HG03095 (cell line): Measurements from ENCODE around the gene DNAJC1.
"Not testable (repeated sequence)": the region's sequence is repeated elsewhere in the genome, so short reads cannot be mapped to it uniquely, and the experiment has no call there.

ENCODE experiments used
- ATAC-seq: cut with Tn5 transposase; IDR thresholded peaks from one replicate; pipeline ENCODE4 v1.9.1; 2021; ENCODE audit warnings: moderate library complexity; ENCODE audit not compliant: unreplicated experiment

Gene DNAJC1

GRCh38 chr10:21831986-21832820, 171.3 kb downstream of the DNAJC1 start:
- no peak for ATAC-seq

- no peak for ATAC-seq
Measured at GRCh38 chr10:21830037-21830436, 173.5 kb downstream of the DNAJC1 start.

DNA sequence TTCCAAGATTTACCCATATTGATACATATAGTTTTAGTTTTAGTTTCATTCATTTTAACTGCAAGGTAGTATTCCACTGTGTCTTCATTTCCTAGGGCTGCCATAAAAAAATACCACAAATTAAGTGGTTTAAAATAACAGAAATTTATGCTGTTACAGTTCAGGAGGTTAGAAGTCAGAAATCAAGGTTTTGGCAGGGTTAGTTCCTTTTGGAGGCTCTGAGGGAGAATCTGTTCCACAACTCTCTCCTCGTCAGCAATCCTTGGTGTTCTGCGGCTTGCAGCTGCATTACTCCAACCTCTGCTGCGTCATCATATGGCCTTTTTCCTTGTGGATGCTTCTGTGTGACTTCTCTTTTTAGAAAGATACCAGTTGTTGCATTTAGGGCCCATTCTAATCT, 176.2 kb downstream of the DNAJC1 start:
- ATAC-seq = no peak

- ATAC-seq = no peak
Measured at GRCh38 chr10:21826725-21827124, 176.8 kb downstream of the DNAJC1 start.

DNA sequence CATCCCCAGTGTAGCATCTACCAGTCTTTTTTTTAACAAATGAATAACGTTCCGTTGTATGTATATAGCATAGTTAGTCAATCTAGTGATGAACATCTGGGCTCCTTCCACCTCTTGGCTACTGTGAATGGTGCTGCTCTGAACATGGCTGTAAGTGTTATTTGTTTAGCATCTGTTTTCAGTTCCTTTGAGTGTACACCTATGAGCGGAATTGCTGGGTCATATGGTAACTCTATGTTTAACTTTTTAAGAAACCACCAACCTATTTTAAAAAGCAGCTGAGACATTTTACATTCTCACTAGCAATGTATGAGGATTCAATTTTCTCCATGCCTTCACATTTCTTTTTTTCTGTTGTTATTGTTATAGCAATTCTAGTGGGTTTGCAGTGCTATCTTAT, 178.2 kb downstream of the DNAJC1 start:
- ATAC-seq = no peak

- ATAC-seq = no peak
Measured at GRCh38 chr10:21824409-21824808, 179.1 kb downstream of the DNAJC1 start.

DNA sequence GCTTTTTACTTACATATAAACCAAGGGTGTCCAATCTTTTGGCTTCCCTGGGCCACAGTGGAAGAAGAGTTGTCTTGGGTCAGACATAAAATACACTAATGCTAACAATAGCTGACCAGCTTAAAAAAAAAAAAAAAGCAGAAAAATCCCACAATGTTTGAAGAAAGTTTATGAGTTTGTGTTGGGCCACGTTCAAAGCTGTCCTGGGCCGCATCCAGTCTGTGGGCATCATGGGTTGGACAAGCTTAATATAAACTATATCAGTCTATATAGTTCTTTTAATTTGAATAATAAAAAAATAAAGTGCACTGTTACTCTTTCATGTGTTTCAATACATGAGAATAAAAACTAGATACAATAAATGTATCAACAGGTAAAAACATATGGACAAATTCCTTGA, 179.9 kb downstream of the DNAJC1 start:
- no peak for ATAC-seq

- not testable (repeated sequence) for ATAC-seq
Measured at GRCh38 chr10:21822273-21822672, 181.3 kb downstream of the DNAJC1 start.

DNA sequence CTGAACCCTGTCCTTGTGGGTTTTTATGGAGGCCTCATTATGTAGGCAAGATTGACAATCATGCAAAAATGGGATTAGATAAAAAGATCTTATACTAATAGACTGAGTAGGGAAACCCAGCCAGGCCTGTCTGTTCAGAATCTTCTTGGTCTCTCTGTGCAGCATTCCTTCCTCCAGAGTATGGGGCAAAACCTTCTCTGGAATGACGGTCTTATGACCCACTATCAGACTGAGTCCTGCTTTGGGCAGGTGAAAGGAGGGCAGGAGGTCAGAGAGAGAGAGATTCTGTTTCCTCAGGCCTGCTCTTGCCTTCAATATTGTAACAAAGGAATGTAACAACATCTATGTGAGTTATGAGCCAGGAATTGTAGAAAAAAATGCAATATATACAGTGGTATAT, 182.6 kb downstream of the DNAJC1 start:
- no peak for ATAC-seq

DNA sequence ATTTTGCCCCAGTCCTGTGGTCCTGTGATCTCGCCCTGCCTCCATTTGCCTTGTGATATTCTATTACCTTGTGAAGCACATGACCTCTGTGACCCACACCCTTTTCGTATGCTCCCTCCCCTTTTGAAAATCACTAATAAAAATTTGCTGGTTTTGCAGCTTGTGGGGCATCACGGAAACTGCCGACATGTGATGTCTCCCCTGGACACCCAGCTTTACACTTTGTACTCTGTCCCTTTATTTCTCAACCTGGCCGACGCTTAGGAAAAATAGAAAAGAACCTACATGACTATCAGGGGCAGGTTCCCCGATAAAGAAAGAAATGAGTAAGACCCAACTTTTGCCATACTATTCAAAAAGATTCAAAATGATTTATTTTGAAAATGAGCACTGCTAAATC, 185.1 kb downstream of the DNAJC1 start:
- not testable (repeated sequence) for ATAC-seq

GRCh38 chr10:21814866-21815265, 188.7 kb downstream of the DNAJC1 start:
- ATAC-seq = no peak

- ATAC-seq = no peak
Measured at GRCh38 chr10:21813946-21814345, 189.6 kb downstream of the DNAJC1 start.

- no peak for ATAC-seq
Measured at GRCh38 chr10:21811245-21811585, 192.3 kb downstream of the DNAJC1 start.

DNA sequence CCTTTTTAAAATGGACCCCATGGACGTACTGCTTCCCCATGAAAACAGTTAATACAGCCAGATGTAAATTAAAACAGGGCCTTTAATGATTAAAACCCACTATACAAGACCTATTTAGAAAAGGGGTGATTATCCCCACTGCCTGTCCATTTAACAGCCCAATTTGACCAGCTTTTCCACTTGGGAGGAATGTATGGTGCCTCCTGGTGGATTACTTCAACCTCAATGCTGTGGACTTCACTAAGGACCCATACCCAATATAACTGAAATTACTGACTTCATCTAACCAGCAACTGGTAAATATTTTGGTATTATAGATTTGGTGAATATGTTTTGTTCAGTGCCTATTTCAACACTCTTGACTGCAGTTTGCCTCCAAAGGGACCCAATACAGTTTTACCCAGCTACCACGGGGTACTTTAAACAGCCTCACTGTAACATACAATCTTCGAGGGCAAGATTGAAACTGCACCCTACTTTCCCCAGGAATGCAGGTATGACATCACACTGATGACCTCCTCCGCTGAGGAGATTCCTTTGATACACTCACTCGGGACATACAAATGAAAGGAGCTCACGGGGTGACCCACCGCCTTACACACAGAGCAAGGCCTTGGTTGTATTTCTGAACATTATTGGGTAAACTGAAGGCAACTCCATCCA, 192.8 kb downstream of the DNAJC1 start:
- ATAC-seq = no peak

DNA sequence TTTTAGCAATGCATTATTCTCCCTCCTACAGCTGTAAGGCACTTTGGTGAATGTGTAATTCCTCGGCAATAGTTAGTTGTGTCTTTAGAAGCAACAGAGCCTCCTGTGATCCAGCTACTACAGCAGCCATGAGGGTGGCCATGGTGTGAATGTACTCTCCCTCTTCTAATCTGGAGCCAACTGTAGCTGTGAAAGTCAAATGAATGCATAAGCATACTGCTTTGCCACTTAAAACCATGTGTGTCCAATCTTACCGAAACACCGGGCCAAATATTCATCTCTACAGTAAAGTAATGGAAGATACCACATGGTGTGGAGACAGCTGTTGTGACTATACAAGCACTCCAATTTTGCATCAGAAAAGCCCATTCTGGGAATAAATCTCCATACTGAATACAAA, 195.0 kb downstream of the DNAJC1 start:
- ATAC-seq = no peak

GRCh38 chr10:21807180-21807579, 196.3 kb downstream of the DNAJC1 start:
- no peak for ATAC-seq

GRCh38 chr10:21803374-21803773, 200.2 kb downstream of the DNAJC1 start:
- ATAC-seq = no peak

- ATAC-seq = no peak
Measured at GRCh38 chr10:21801609-21802008, 201.9 kb downstream of the DNAJC1 start.

DNA sequence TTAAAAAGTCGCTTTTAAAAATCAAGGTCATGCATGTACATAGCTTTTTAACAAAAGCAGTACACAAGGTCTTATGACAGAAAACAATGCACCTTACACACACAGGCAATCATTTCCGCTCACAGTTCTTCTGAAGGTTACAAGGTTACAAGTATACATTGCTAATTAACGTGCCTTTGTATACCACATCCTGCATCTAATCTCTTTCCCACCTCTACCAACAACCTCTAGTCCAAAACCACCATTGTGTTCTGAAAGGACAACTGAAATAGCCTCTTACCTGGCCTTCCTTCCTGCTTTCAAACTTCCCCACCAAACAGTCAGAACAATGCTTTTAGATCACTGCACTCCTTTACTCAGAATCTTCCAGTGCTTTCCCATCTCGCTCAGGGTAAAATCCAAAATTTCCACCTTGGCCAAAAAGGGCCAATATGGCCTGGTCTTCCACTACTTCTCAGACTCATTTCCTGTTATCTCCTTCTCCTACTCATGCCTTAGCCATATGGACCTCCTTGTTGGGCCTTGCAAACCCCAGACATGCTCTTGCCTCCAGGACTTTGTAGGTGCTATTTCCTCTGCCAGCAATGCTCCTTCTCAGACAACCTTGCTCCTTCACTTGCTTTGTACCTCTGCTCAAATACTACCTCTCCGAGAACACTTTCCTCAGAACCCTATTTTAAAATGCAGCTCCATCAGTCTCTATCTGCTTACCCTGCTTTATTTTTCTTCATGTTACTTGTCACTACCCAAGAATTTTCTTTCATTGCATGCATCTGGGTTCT, 205.4 kb downstream of the DNAJC1 start:
- no peak for ATAC-seq

DNA sequence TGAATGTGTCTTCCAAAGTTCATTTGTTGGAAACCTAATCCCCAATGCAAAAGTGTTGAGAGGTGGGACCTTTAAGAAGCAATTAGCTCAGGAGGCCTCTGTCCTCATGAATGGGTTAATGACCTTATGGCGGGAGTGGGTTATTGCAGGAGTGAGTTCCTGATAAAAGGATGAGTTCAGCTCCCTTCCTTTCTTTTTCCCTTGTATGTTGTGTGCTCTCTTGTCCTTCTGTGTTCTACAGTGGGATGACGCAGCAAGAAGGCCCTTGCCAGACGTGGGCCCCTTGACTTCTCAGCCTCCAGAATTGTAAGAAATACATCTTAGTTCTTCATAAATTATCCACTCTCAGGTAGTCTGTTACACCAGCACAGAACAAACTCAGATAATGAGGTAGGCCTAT, 206.0 kb downstream of the DNAJC1 start:
- no peak for ATAC-seq

GRCh38 chr10:21791276-21791675, 212.3 kb downstream of the DNAJC1 start:
- no peak for ATAC-seq

GRCh38 chr10:21776883-21777282, 226.6 kb downstream of the DNAJC1 start:
- no peak for ATAC-seq
